Uterus (tissue), 4 donors: ENCODE results near the gene CYB5R4. TPM values are rescaled to one million over a fixed set of nuclear protein-coding genes. Genes with fewer than 3 reads are reported as not detected.

ENCODE experiments used
- DNase-seq, 2 donors: peaks; one replicate each; pipeline ENCODE4 v3.0.0-alpha.2; 2019 to 2020
- H3K27ac ChIP-seq, 2 donors: fragments of 200-600 bp; sonication (generic); 1 replicate in 1 of 2; 2 replicates in 1 of 2; pipeline ENCODE4 v1.5.1; 2016 to 2018
- H3K27me3 ChIP-seq, 2 donors: fragments of 200-600 bp; sonication (generic); one replicate each; pipeline ENCODE4 v1.5.1; 2018 to 2019; ENCODE audit warnings: control low read depth in 1 of 2
- H3K36me3 ChIP-seq, 2 donors: fragments of 200-600 bp; sonication (generic); one replicate each; pipeline ENCODE4 v1.5.1; 2019; ENCODE audit warnings: control low read depth in 1 of 2
- H3K4me1 ChIP-seq, 2 donors: fragments of 200-600 bp; sonication (generic); one replicate each; pipeline ENCODE4 v1.5.1; 2018 to 2019; ENCODE audit warnings: control low read depth in 1 of 2
- H3K4me3 ChIP-seq, 2 donors: fragments of 200-600 bp; sonication (generic); 1 replicate in 1 of 2; 2 replicates in 1 of 2; pipeline ENCODE4 v1.5.1; 2018 to 2019; ENCODE audit warnings: mild to moderate bottlenecking in 1 of 2
- H3K9me3 ChIP-seq, 2 donors: fragments of 200-600 bp; sonication (generic); one replicate each; pipeline ENCODE4 v1.5.1; 2019; ENCODE audit warnings: control low read depth in 1 of 2
- POLR2A ChIP-seq, 2 donors: fragments of 450-650 bp; IDR thresholded peaks; one replicate each; pipeline ENCODE4 v1.6.1; 2016; ENCODE audit warnings: antibody characterized with exemption in 2 of 2, mild to moderate bottlenecking in 1 of 2, moderate library complexity in 1 of 2
- intact Hi-C: fragments of 100-400 bp; cut with DNase I; formaldehyde crosslinking; loops from one replicate; pipeline ENCODE4 v1.15.1; 2023; ENCODE audit warnings: low total_unique reads
- total RNA-seq, 4 donors: library from RNA; depleted of rRNA in 3 of 4; stranded (reverse); fragments of >200 nt in 3 of 4; gene quantifications; one replicate each; pipeline versions ENCODE4 v1.1.0 to v1.2.4, GENCODE V29; 2014 to 2023
- TF ChIP-seq, protein P1 (sequence below), 4 experiments: fragments of 200-600 bp in 2 of 4; fragments of 450-650 bp in 2 of 4; sonication (generic) in 2 of 4; IDR thresholded peaks; one replicate each; pipeline ENCODE4 v1.5.1; 2016 to 2019; ENCODE audit warnings: antibody characterized with exemption in 4 of 4, mild to moderate bottlenecking in 2 of 4, moderate library complexity in 1 of 4
- donor health status: DM: yes; HTN: yes; CAD: no.

Gene CYB5R4
- total RNA-seq, 4 donors from 2014 or later, result 9.3 to 59.2 (median 9.9) TPM

DNA sequence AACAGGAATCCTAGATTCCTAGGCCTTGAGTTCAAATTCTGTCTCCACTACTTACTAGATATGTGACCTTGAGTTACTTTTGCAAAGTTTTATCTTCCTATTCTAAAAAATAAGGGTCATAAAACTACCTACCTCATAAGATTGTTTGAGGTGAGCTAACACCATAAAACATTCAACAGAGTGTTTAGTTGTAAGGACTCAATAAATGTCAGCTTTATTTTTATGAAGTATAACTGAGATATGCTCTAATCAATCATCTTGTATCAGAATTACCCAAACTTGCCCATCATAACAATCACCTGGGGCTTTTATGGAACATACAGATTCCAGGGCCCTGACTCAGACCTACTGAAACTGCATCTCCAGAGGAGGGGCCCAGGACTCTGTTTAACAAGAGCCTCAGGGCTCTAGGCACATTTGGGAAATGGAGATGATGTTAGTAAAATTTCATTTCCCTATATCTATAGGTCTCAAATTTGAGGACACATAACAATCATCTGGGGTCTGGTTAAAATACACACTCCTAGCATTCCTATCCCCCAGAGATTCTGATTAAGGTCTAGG, 138.6 kb downstream of the CYB5R4 start:
- Histone ChIP-seq H3K4me1 (no peaks in the 10 kb centered on the region), H3K4me3 (no peak overlapping the region), H3K27ac (no peak overlapping the region), H3K27me3 (no peaks in the 10 kb centered on the region), H3K9me3 (no peaks in the 10 kb centered on the region), H3K36me3 (no peaks in the 10 kb centered on the region)
- TF ChIP-seq, protein P1, sequence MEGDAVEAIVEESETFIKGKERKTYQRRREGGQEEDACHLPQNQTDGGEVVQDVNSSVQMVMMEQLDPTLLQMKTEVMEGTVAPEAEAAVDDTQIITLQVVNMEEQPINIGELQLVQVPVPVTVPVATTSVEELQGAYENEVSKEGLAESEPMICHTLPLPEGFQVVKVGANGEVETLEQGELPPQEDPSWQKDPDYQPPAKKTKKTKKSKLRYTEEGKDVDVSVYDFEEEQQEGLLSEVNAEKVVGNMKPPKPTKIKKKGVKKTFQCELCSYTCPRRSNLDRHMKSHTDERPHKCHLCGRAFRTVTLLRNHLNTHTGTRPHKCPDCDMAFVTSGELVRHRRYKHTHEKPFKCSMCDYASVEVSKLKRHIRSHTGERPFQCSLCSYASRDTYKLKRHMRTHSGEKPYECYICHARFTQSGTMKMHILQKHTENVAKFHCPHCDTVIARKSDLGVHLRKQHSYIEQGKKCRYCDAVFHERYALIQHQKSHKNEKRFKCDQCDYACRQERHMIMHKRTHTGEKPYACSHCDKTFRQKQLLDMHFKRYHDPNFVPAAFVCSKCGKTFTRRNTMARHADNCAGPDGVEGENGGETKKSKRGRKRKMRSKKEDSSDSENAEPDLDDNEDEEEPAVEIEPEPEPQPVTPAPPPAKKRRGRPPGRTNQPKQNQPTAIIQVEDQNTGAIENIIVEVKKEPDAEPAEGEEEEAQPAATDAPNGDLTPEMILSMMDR (IDR thresholded peaks at IDR 0.05), result no peak
- TF ChIP-seq POLR2A (IDR thresholded peaks at IDR 0.05), result no peak
- intact Hi-C loops, result no loop called here
- no peak for DNase-seq

DNA sequence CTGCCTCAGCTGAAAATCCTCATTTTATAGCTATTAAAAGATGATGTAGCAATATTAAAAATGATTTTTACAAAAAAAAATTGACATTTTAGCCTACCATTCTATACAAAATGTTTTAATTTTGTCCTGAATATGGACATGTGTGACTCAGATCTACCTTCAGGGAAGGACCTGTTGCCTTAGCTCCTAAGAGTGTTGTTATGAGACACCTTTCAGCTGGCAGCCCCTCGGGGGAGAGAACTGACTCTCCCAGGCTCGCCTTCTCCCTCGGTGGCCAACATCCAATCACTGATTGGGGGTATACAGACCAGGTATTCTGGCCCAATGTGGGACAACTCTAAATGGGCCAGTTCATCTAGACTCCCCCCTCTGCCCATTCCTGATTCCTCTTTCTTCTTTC, 141.6 kb downstream of the CYB5R4 start:
- Histone ChIP-seq H3K9me3 (no peaks in the 10 kb centered on the region), H3K36me3 (no peaks in the 10 kb centered on the region), H3K4me1 (no peaks in the 10 kb centered on the region), H3K27ac (no peak overlapping the region), H3K4me3 (no peak overlapping the region), H3K27me3 (no peaks in the 10 kb centered on the region)
- TF ChIP-seq, protein P1 (IDR thresholded peaks at IDR 0.05), result no peak
- TF ChIP-seq POLR2A (IDR thresholded peaks at IDR 0.05), result no peak
- DNase-seq, result no peak
- intact Hi-C loops, result no loop called here

DNA sequence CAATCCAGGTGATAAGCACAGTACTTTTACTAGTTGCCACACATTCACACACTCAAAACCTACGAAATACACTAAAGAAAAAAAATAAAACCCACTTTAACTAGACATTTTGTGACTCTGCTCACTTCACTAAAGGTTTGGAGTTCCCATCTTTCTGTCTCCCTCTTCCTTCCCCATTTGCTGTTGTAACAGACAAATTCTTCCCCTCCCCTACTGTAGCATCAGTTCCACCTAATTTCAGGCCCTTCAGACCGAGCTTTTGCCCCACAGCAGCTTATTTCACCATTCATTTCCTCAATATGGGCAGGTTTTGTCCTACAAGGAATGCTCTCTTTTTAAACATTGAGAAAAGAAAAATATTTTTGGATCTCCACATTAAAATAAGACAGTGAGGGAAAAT, 142.7 kb downstream of the CYB5R4 start:
- Histone ChIP-seq H3K27ac (no peak overlapping the region), H3K9me3 (no peaks in the 10 kb centered on the region), H3K27me3 (no peaks in the 10 kb centered on the region), H3K36me3 (no peaks in the 10 kb centered on the region), H3K4me1 (no peaks in the 10 kb centered on the region), H3K4me3 (no peak overlapping the region)
- no peak for TF ChIP-seq POLR2A (IDR thresholded peaks at IDR 0.05)
- TF ChIP-seq, protein P1 (IDR thresholded peaks at IDR 0.05), result no peak
- intact Hi-C loops, result no loop called here
- DNase-seq, result no peak

DNA sequence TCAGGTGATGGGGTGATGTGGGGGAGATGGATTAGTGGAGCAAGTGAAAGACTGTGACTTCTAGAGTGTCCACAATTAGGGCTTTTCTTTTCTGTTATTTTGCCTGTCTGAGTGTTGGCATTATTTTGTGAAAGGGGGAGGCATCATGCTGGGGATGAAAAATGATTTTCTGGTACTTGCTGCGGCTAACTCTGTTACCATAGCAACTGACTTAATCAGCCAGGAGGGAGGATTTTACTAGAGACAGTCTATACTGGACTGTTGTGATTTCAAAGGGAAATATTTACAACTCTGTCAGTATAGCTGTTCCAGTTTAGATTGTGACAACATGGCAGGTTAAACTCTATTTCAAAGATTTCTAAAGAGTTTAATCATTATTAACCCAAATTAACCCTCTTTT, 143.6 kb downstream of the CYB5R4 start:
- TF ChIP-seq, protein P1 (IDR thresholded peaks at IDR 0.05), result no peak
- TF ChIP-seq POLR2A (IDR thresholded peaks at IDR 0.05), result no peak
- H3K9me3 ChIP-seq, result no peaks in the 10 kb centered on the region
- H3K4me1 ChIP-seq, result no peaks in the 10 kb centered on the region
- no peaks in the 10 kb centered on the region for H3K27me3 ChIP-seq
- no peak overlapping the region for H3K27ac ChIP-seq
- H3K4me3 ChIP-seq, result no peak overlapping the region
- intact Hi-C loops, result no loop called here
- H3K36me3 ChIP-seq, result no peaks in the 10 kb centered on the region
- DNase-seq, result no peak

DNA sequence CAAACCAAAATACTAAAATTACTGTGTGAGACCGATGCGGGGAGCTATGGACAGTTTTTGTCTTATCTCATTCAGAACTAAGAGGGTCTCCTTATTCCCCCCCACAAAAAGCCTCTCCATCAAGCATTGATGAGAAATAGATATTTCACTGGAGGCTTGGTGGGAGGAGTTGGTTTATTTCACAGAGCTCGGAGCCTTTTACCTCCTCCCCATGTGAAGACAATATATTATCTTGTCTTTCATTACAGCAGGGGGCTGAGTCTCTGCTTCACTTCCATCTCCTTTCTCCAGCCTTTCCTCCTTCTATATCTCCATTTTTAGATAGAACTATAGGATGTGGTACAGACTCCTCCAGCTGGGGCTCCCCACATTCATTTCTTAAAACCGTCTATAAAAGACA, 144.2 kb downstream of the CYB5R4 start:
- no peaks in the 10 kb centered on the region for H3K27me3 ChIP-seq
- intact Hi-C loops, result no loop called here
- no peaks in the 10 kb centered on the region for H3K4me1 ChIP-seq
- no peaks in the 10 kb centered on the region for H3K36me3 ChIP-seq
- H3K27ac ChIP-seq, result no peak overlapping the region
- no peak for DNase-seq
- TF ChIP-seq POLR2A (IDR thresholded peaks at IDR 0.05), result no peak
- TF ChIP-seq, protein P1 (IDR thresholded peaks at IDR 0.05), result no peak
- no peak overlapping the region for H3K4me3 ChIP-seq
- no peaks in the 10 kb centered on the region for H3K9me3 ChIP-seq
